Frontal cortex (tissue), 4 donors: ENCODE measurements around the gene HCRT. TPM values are rescaled to one million over a fixed set of nuclear protein-coding genes. Genes with fewer than 3 reads are reported as not detected.
"Not testable (repeated sequence)": the region's sequence is repeated elsewhere in the genome, so short reads cannot be mapped to it uniquely, and the experiment has no call there.

ENCODE experiments used
- DNase-seq, 2 donors: peaks; one replicate each; pipeline ENCODE4 v3.0.0; 2012; ENCODE audit warnings: low spot score in 2 of 2
- FAIRE-seq: peaks from 2 replicates; lab custom pipeline; 2012; peaks lifted over from hg19 to GRCh38; lab: Jason Lieb, UNC
- total RNA-seq: library from RNA; depleted of rRNA; stranded (reverse); fragments of >200 nt; gene quantifications from one replicate; pipeline ENCODE4 v1.2.3, GENCODE V29; 2014
- donor health status: control.
- donor health status: control.
- donor health status: control.

HCRT gene
- total RNA-seq, 1 donor from 2014 or later, result 0.41 TPM

DNA sequence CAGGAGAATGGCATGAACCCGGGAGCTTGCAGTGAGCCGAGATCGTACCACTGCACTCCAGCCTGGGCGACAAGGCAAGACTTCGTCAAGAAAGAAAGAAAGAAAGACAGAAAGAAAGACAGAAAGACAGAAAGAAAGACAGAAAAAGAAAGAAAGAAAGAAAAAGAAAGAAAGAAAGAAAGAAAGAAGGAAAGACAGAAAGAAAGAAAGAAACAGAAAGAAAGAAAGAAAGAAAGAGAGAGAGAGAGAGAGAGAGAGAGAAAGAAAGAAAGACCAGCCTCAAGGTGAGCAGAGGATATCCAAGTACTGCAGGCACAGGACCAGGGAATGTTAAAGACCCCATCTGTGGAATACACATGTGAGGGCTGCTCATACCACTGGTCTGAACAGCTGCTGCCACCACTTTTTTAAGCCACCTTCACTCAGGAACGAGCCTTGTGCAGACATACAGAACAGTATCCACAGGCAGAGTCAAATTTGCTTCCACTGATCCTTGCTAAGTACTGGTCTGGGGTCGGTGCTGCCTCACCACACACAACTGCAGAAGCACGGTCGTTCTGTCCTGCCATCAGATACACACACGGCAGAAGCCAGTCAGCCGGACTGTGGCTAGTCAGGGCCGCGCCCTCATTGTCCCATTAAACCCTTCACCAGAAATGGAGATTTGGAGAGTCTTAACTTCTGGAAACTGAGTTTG is 38.2 kb downstream of the HCRT start:
- DNase-seq (no peak), FAIRE-seq (no peak)

DNA sequence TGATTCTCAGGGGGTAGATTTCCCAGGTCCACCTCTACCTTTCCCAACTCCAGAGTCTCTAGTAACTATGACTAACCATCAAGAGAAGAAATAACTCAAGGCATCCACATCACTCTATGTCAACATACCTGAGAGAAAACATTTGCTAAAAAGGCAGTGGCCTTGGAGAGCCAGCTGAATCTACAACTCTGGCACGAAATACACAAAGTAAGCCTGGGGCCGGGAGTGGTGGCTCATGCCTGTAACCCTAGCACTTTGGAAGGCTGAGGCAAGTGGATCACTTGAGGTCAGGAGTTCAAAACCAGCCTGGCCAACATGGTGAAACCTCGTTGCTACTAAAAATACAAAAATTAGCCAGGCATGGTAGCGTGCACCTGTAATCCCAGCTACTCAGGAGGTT is 42.1 kb downstream of the HCRT start:
- not testable (repeated sequence) for FAIRE-seq

DNA sequence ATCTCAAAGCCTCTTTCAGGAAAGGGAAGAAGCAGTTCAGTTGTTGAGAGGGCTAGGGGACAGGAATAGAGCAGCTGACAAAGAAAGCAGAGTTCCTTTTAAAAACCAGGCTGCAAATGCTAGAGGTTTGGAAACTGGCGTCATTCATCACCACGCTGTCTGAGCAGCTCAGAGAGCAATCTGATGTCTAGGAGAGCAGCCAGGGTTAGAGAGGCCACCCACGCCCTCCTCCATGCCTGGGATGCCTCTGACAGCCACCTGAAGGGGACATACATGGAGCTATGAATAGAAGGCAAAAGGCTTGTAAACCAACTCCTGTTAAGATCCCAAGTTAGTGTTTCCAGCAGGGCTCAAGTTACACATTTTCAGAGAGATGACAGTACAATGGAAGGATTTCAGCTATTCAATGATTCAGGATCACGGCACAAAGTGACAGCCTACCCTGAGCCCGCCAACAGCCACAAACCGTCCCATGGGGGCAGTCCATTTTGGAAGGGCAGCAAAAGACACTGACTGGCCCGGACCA is 42.8 kb downstream of the HCRT start:
- no peak for DNase-seq

More for the DNA sequence above, 42.1 kb downstream of the HCRT start:
- DNase-seq, result not testable (repeated sequence)

DNA sequence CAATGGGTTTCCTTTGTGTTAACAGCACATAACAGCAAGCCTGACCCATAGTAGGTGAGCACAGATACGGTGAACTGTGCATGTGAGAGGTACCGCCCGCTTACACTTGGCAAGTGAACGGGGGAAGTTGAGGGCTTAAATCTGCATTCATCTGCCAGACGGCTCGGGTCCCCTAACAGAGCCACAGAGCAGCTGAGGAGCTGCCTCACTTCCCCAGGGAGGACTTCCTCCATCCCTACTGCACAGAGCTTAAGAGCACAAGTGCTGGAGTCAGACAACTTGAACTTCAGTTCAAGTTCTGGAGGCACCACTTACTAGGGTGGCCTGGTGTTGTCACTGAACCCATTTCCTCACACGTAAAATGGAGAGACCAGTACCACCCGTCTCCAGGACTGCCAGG is 43.9 kb downstream of the HCRT start:
- FAIRE-seq (no peak), DNase-seq (no peak)

More for the DNA sequence above, 42.8 kb downstream of the HCRT start:
- FAIRE-seq, result no peak

DNA sequence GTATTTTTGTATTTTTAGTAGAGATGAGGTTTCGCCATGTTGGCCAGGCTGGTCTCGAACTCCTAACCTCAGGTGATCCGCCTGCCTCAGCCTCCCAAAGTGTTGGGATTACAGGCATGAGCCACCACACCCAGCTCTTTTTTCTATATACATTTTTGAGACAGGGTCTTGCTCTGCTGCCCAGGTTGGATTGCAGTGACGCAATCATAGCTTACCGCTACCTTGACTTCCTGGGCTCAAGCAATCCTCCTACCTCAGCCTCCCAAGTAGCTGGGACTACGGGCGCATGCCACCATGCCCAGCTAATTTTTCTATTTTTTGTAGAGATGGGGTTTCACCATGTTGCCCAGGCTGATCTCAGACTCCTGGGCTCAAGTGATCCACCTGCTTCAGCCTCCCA is 44.6 kb downstream of the HCRT start:
- not testable (repeated sequence) for DNase-seq, FAIRE-seq

DNA sequence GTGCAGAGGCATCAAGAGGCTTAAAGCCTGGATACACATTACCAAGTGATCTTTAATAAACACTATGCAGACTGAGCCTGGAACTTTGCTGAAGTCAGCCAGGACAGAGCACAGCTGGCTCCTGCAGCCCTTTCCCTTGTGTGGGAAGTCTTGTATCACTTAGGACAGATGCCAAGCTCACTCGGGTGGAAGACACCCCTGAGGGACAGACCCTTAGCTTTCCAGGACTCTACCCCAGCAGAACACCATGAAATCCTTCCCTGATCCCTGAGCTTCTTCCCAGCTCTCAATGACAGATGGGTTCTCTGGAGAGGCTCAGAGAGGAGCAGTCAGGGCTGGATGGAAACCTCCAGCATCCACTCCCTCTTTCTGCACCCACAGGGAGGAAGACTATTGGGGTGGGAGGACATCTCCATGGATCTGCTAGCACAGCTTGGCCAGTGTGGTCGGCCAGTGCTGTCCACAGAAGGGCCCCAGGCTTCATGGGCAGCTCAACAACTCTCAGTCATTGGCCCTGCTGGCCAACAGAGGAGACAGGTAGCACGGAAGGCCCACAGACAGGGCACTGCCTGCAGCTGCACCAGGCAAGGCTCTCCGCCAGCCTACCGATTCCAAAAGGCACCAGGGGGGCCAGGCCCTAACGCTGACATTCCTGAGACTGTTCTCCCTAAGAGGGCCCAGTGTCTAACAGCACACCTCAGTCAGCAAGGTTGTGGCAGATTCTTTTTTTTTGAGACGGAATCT is 46.3 kb downstream of the HCRT start:
- DNase-seq (no peak), FAIRE-seq (no peak)

DNA sequence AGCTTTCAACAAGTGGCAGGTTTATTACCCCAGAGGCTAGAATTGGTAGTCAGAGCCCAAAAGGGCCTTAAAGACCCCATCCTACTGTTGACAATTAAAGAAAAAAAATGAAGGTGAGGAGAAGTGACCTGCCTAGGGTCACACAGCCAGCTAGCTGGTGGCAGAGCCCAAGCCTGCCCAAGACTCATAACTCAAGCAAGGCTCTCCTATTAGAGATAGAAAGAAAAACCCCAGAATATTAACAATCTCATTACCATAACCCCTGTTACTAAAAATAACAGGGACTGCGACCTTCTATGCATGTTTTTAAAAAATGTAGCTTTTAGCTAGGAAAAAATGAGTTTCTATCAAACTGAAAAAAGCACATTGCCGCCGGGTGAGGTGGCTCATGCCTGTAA is 48.6 kb downstream of the HCRT start:
- DNase-seq (no peak), FAIRE-seq (no peak)

DNA sequence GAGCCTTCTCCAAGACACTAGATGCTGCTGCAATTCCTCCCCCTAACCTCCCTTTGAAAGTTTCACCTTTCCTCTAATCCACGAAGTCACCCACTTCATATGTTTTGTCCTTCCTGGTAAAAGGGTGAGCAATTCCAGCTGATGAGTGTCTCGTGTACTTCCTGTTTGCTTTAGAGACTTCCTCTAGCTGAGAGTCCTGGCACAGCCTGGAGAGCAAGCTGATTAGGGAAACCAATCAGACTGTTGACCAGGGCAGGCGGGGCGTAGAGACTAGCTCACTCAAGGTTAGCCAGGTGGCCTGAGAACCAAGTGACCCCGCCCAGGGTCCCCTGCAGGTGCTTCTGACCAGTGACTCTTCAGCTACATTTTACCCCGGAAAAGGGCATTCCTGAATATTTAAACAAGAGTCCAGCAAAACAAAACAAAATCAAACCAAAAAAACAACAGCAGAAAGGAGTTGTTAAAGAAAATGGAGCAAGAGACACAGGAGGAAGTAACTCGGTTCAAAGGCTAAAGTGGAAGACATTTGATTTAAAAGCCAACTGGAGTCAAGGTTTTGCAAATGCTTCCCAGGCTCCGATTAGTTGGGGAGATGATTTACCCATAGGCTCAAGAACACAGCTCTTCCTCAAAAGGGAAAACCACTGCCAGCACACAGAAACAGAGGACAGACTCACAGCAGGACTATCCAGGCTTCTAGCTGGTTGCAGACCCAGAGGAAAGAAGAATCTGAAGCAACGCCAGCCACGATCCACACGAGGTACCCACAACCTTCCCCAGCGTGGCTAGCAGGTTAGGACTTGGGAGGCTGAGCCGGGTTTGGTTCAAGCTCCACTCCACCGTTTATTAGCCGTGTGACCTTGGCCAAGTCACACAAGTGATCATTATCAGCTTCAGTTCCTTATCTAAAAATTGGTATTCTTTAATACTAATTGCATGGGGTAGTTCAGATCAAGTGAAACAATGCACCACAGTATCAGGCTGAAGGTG is 49.3 kb downstream of the HCRT start:
- no peak for FAIRE-seq

DNA sequence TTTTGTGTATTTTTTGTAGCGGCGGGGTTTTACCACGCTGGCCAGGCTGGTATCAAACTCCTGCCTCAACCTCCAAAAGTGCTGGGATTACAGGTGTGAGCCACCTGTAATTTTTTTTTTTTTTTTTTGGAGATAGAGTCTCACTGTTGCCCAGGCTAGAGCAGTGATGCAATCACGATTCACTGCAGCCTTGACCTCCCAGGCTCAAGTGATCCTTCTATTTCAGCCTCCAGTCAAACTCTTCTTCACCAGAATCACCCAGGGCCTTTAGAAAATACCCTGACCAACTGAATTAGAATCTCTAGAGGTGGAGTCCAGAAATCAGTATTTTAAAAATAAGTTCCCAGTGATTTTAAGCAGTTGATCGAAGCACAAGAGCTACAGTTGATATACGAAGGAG is 50.1 kb downstream of the HCRT start:
- DNase-seq (no peak), FAIRE-seq (no peak)

More for the DNA sequence above, 49.3 kb downstream of the HCRT start:
- DNase-seq, result no peak

Other genes starting within 250 kb of the HCRT start
- 50.5 TPM for gene CNP, start 218.7 kb downstream of the HCRT start, total RNA-seq
- gene DNAJC7, start 168.0 kb downstream of the HCRT start, total RNA-seq, result 91.3 TPM
- 31.4 TPM for gene NKIRAS2, start 165.4 kb downstream of the HCRT start, total RNA-seq
- gene C17orf113, start 134.9 kb downstream of the HCRT start, total RNA-seq, result 3.7 TPM
- gene ZNF385C, start 87.0 kb downstream of the HCRT start, total RNA-seq, result 0.41 TPM
- 0.82 TPM for gene DHX58, start 72.7 kb downstream of the HCRT start, total RNA-seq
- 10.2 TPM for gene KAT2A, start 64.1 kb downstream of the HCRT start, total RNA-seq
- under 0.01 TPM for gene HSPB9, start 62.6 kb downstream of the HCRT start, total RNA-seq
- 39.1 TPM for gene RAB5C, start 30.5 kb downstream of the HCRT start, total RNA-seq
- 0.41 TPM for gene KCNH4, start 4.3 kb downstream of the HCRT start, total RNA-seq
- 6.9 TPM for gene GHDC, start 9.0 kb upstream of the HCRT start, total RNA-seq
- 17.5 TPM for gene STAT5B, start 90.9 kb upstream of the HCRT start, total RNA-seq
- 1.6 TPM for gene STAT5A, start 103.0 kb upstream of the HCRT start, total RNA-seq
- 26.5 TPM for gene STAT3, start 203.0 kb upstream of the HCRT start, total RNA-seq
- gene CAVIN1, start 237.8 kb upstream of the HCRT start, total RNA-seq, result 8.2 TPM